HG03060 (cell line): Measurements from ENCODE around the gene GREB1.

Experiments used
- ATAC-seq: cut with Tn5 transposase; IDR thresholded peaks from one replicate; pipeline ENCODE4 v1.9.1; 2021; ENCODE audit warnings: low read depth, moderate number of reproducible peaks; ENCODE audit not compliant: unreplicated experiment

The GREB1 gene, protein sequence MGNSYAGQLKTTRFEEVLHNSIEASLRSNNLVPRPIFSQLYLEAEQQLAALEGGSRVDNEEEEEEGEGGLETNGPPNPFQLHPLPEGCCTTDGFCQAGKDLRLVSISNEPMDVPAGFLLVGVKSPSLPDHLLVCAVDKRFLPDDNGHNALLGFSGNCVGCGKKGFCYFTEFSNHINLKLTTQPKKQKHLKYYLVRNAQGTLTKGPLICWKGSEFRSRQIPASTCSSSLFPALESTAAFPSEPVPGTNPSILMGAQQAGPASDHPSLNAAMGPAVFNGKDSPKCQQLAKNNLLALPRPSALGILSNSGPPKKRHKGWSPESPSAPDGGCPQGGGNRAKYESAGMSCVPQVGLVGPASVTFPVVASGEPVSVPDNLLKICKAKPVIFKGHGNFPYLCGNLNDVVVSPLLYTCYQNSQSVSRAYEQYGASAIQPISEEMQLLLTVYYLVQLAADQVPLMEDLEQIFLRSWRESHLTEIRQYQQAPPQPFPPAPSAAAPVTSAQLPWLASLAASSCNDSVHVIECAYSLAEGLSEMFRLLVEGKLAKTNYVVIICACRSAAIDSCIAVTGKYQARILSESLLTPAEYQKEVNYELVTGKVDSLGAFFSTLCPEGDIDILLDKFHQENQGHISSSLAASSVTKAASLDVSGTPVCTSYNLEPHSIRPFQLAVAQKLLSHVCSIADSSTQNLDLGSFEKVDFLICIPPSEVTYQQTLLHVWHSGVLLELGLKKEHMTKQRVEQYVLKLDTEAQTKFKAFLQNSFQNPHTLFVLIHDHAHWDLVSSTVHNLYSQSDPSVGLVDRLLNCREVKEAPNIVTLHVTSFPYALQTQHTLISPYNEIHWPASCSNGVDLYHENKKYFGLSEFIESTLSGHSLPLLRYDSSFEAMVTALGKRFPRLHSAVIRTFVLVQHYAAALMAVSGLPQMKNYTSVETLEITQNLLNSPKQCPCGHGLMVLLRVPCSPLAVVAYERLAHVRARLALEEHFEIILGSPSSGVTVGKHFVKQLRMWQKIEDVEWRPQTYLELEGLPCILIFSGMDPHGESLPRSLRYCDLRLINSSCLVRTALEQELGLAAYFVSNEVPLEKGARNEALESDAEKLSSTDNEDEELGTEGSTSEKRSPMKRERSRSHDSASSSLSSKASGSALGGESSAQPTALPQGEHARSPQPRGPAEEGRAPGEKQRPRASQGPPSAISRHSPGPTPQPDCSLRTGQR (N-terminal part only)

DNA sequence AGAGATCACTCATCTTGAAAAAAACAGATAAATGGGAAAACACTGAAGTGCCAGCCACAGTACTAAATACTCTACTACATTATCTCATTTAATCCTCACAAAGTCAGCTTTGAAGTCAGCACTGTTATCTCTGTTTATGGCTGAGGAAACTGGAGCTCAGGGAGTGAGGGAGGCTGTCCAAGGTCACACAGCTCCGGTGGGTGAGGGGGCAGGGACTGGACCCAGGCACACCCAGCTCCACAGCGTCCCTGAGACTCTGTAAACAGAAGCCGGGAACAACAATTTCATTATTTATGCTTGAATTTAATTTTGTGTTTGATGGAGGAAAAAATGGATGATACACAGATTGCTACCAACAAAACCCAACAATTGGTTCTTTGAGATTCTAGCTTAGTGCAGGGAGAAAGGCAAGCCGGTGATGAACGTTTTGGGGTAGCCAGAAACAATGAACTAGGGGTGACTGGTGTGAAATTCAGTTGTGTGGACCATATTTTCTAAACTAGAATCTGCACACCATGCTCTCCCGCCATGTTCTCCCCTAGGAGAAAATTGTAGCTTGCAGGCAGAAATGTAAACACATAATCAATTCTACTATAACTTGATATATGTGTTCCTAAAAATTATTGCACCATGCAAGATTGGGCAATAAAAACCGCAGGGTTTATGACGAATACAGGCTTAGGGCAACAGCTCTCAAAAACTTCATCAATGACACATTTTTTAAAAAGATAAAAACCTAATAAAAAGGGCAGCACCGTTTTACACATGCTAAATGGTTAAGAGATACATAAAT is at the start of gene GREB1:
Gene GREB1 (plus strand): TSS at position 768 of the 793 bp plus-strand sequence. CDS start 22,570 bp downstream, outside the sequence.
- no peak for ATAC-seq

DNA sequence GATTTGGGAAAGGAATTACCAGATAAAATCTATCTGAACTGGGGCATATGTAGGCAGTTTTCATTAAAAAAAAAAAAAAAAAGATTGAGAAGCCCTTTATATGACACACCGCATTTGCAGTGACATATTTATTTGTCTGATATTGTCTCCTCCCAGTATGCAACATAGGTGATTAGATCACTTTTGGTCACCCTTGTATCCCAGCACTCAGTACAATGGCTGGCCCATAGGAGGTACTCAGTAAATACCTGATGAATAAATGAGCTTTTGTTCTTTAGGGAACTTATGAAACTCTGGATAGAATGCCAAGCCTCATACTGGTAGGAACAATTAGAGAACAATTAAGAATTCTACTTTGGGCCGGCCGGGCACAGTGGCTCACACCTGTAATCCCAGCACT is 45.0 kb upstream of the GREB1 start:
- no peak for ATAC-seq

DNA sequence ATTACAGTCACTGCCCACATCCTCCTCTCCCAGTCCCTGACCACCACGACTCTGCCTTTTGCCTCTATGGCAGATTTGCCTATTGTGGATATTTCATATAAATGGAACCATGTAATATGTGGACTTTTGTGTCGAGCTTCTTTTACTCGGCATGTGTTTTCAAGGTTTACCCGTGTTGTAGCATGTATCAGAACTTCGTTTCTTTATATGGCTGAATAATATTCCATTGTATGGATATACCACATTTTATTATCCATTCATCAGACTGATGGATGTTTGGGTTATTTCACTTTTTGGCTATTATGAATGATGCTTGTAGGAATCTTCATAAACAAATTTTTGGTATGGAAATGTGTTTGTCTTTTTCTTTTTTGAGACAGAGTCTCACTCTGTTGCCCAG is 43.7 kb upstream of the GREB1 start:
- ATAC-seq = no peak

DNA sequence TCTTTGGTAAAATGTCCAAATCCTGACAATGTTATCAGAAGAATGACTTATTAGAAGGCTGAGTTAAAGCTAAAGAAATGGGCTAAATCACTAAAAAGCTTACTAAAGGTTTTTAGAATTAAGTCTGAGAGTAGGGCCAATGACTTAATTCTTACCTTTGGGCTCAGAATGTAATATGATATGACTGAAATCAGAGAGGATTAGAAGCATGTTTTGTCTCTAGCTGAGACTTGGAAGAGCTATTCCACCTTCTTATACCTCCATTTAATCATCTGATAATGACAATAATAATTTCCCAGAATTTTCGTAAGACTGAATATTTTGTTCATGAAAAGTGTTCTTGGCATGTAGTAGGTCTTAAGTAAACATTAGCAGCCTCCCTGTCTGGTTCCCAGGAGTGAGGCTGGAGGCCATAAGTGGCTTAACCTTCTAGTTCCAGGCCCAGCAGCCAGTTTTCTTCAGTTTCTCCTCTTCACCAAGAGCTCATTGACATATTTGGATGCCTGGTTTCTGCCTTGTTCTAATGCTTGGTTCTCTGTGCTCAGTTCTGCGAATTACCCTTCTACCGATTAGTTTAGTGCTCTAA is 42.4 kb upstream of the GREB1 start:
- no peak for ATAC-seq

DNA sequence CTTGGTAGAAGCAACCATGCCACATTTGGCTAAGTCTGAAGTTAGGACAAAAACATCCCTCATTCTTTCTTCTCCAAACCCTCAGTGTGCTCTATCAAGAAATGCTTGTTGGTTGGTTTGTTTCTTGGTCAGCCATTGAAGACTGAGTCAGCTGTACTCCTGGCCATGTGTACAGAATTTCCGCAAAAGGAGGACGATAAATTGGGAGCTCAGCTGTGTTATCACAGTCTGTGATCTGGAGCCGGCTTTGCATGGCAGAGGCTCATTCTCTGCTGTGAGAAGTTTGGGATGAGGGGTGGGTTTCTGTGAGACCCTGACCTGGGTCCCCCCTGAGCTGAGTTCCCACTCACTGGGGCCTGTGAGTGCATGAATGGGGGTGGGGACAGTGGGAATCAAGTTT is 41.6 kb upstream of the GREB1 start:
- ATAC-seq = no peak

DNA sequence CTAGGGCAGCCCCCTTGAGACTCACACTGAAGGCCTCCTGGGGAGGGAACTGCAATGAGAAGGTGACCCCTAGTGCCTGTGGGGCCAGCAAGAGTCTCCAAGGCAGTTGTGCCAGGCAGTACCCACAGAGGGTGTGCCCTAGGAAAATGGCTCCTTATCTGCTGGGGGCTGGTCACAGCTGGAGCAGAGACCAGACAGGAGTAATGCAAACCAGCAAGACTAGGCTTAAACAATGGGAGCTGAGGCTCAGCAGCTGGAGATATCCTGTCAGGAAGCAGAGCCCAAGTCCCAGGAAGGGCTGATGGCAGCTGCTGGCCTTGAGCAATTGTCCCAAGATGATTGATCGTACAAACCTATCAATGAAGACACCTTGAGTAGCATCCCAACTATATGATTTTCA is 41.1 kb upstream of the GREB1 start:
- no peak for ATAC-seq

DNA sequence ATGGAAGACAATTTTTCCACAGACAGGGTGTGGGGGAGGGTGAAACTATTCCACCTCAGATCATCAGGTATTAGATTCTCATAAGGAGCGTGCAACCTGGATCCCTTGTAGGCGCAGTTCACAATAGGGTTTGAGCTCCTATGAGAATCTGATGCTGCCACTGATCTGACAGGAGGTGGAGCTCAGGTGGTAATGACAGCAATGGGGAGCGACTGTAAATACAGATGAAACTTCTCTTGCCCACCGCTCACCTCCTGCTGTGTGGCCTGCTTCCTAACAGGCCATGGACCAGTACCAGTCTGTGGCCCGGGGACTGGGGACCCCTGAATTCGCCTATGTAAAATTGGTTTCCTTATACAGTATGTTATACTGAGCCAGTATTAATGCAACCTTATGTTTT is 40.6 kb upstream of the GREB1 start:
- no peak for ATAC-seq

DNA sequence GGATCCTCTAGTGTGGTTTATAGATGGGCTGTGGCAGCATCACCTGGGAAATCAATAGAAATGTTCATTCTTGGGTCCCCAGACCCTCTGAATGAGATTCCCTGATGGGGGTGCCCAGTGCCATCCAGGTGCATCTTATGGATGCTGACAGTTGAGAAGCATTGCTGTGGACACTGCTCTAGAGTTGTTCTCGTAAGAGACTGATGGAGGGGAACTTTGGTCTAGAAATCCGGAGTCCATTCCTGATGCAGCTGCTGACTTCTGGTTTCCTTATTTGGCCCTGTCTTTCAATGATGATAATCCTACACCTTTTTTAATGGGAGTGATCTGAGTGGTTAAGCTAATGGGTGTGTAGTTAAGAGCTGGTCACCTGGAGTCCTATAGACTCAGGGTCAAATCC is 39.5 kb upstream of the GREB1 start:
- ATAC-seq = no peak

DNA sequence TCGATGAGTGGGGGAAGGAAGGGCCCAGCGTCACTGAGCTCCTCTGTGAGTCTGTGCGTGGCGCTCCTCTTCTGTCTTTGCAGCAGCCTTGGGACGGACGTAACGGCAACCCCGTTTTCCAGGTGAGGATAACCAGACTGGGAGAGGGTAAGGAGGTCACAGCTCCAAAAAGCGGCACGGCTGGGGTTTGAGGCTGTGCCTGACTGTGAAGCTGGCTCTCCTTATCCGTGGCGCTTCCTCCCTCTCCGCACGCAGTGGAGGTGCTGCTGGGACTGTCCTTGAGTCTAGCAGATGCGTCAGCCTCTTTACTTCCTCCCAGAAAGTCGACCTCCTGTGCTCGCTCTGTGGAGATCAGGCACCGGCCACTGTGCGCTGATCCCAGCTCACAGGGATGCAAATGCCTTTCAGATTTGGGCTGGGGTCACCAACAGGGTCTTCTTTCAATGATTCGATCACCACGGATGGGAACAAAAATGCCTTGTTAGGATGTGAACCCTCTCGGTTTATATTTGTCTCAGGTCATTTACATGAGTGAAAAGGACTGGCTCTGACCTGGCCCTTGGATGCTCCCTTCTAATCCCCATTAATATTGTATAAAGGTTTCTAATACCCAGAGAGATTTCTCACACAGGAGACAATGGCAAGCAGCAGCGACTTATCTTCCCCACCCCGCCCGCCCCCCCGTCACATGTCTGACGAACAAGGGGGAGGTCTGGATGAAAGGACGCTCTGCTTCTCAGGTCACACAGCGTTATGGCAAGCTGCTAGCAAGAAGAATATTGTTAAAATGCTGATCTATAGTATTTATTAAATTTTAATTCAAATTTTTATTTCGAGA is 37.8 kb upstream of the GREB1 start:
- ATAC-seq = no peak

DNA sequence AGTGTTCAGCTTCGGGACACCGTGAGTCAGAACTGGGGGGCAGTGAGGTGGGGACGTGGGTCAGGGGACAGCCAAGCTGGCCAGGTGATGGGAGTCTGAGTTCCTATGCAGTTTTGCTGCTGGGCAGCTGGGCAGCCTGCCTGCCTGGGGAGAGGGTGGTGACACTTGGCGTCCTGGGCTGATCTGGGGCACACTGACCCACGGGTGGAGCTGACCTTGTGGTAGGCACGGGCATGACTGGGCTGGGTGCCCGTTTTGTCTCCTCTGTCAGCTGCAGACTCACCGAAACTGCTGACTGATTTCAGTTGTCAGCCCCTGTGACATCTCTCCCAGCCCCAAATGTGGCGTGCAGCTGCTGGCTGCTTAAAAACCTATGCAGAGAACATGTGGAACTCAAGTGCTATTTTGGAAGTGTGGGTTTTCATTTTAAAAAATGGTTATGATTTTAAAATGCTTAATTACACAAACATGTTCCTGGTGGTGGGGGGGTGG is 35.3 kb upstream of the GREB1 start:
- peak; percentile 93 for ATAC-seq

DNA sequence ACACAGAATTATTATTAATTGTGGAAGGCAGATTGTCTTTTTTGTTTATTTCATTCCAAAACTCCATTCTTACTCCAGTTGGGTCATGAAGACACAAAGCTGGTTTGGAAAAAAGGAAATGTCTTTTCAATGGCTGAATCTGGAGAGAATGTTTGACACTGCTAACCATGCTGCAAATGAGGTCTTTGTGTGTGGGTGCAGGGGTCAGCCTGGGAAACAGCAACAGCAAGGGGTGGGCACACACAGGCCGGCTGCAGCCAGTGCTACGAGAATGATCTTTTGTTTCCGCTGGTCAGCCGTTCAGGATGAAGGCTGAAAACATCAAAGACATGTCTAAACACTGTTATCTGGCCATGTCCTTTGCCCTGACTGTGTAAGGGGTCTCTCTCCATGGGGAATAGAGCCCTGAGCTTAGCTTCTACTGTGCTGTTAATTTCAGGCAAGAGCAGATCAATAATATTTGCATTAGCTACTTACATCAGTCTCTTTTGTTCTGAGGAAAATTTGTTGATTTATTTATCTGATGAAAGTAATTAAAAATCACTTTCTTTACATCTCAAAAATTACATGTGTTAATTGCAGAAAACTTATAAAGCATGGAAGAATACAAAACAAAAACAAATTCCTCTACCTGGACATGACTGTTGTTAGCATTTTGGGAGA is 34.6 kb upstream of the GREB1 start:
- no peak for ATAC-seq

DNA sequence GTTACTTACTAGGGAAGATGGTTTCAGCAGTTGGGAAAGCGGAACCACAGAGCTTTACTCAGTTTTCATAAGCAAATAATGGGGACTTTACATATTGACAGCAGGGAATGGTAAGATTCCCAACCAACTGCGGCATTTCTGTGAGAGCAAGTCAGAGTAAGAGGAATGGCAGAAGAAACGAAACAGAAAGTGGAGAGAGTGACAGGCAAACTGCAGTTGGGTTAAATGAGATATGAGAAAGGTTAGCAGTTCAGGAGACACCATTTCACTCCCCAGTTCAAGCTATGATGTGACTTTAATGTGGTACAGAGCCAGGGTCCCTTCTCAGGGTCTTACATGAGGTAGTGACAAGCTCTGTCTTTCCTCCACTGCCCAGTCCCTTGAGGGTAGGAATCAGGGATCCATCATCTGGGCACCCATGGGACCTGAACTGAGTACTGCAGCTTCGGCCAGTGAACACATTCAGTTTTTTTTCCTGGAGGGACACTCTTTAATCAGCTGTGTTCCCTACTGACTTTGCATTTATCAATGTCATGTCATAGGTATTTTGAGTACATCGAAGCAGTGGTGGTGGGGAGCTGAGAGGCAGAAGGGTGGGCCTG is 33.0 kb upstream of the GREB1 start:
- no peak for ATAC-seq

DNA sequence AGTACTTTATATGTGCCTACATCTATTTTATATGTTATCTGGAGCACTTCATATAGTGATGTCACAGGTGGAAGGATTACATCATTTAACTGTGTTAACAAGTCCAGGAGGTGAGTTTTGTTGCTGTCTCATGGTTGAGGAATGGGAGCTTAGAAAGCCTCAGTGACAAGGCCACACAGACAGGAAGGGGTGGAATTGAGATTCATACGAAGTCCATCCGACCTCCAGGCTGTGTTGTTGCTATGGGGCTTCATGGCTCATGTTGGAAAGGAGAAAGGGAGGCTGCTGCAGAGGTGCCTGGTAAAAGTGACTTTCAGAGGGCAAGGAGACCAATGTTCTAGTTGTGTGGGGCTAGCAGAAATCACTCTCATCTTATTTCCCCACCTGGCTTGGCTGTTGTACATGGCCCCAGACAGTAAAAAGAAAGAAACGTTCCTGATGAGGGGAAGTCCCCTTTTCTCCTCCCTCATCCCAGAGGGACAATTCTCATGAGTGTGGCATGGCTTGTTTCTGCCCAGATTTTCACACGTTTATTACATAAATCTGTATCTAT is 31.0 kb upstream of the GREB1 start:
- no peak for ATAC-seq

DNA sequence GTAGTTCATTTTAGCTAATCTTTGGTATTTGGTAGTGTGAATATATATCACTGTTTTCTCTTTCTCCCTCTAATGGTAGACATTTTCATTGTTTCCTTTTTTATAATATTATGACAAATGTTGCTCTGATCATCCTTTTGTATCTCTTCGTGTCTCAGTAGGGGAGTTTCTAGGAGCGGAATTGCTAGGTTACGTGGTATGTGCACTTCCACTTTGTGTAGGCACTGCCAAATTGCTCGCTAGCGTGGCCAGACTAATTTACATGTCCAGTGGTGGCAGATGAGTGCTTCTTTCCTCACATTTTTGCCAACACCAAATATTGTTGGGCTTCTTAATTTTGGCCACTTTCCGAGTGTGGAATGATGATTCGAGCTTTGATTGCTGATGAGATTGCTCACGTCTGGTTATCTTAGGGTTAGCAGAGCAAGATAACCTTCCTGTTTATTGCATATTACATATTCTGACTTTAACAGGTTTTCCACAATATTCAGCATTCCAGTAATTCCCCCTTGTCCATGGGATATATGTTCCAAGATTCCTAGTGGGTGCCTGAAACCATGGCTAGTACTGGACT is 30.4 kb upstream of the GREB1 start:
- no peak for ATAC-seq

DNA sequence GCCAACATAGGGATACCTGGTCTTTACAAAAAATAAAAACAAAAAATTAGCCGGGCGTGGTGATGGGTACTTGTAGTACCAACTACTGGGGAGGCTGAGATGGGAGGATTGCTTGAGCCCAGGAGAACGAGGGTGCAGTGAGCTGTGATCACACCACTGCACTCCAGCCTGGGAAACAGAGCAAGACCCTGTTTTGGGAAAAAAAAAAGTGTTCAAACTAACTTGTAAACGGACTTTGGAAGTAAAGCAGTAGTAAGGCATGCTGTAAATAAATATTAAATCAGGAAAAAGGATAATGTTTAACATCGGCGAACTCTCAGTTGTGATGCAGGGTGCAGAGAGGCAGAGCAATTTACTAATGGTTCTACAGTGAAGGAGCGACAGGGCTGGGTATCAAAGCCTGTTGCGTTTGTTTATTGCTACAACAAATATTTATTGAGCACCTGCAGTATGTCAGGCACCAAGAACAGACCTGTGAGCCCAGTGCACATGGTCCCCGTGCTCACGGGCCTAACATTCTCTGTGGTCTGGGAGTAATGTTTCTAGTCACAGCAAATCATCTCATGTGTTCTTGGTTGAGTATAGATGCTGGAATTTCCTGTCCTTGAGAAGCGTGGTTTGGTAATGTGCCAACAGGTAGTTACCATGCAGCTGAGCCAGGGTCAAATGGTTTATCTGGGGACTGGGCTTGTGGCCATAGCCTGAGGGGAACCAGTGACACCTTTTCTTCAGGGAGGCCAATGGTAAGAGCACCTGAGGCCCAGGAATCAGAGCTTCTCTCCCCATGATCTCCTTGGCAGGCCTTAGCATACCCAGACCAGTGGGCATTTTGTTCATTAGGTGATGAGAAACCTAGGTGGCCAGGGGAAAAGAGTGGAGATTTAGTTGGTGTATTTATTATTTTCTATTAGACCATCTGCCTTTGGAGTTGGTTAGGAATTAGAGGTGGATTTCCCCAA is 27.9 kb upstream of the GREB1 start:
- ATAC-seq = peak; percentile 56

DNA sequence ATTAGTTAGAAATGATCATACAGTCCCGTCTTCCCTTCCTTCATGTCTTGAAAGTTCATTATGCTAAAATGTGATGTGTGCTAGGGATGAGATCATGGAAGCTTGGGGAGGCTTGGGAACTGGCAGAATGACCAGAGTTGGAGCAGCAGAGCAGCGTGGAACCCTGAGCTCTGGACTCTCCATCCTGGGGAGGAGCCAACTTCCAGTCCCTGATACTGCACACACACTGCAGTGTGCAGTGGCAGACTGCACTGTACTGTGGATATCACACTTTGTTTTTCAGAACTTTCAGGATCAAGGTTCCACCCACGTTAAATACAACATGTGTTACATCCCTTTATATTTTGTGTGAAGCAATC is 27.3 kb upstream of the GREB1 start:
- no peak for ATAC-seq
